H9 (cell line): ENCODE measurements around the gene PAIP1. TPM values are rescaled to one million over a fixed set of nuclear protein-coding genes. Genes with fewer than 3 reads are reported as not detected.

Experiments
- DNase-seq: peaks from one replicate; pipeline ENCODE4 v3.0.0-alpha.2; 2017
- H2AFZ ChIP-seq: one replicate; pipeline ENCODE4 v1.6.1; 2013; ENCODE audit warnings: mild to moderate bottlenecking, low read length, control low read depth, moderate library complexity
- H2AK5ac ChIP-seq: 2 replicates; pipeline ENCODE4 v1.6.1; 2013; ENCODE audit warnings: low read length, control low read depth, mixed read lengths; ENCODE audit not compliant: insufficient read length
- H2BK120ac ChIP-seq: one replicate; pipeline ENCODE4 v1.6.1; 2013; ENCODE audit warnings: low read depth, mild to moderate bottlenecking, low read length, control low read depth, inconsistent platforms; ENCODE audit not compliant: poor library complexity, severe bottlenecking
- H2BK12ac ChIP-seq: 2 replicates; pipeline ENCODE4 v1.6.1; 2013; ENCODE audit warnings: low read length, control low read depth, mixed read lengths, low read depth; ENCODE audit not compliant: insufficient read length
- H2BK15ac ChIP-seq: 2 replicates; pipeline ENCODE4 v1.6.1; 2013; ENCODE audit warnings: low read depth, low read length, control low read depth
- H2BK20ac ChIP-seq: one replicate; pipeline ENCODE4 v1.6.1; 2013; ENCODE audit warnings: low read depth, mild to moderate bottlenecking, low read length, control low read depth, inconsistent platforms; ENCODE audit not compliant: poor library complexity, severe bottlenecking
- H2BK5ac ChIP-seq: 2 replicates; pipeline ENCODE4 v1.6.1; 2013; ENCODE audit warnings: low read length, control low read depth, mixed read lengths; ENCODE audit not compliant: insufficient read length
- H3K14ac ChIP-seq: 2 replicates; pipeline ENCODE4 v1.6.1; 2013; ENCODE audit warnings: low read length, control low read depth; ENCODE audit not compliant: insufficient read depth
- H3K18ac ChIP-seq: 2 replicates; pipeline ENCODE4 v1.6.1; 2013; ENCODE audit warnings: low read depth, mild to moderate bottlenecking, mixed read lengths, low read length, control low read depth; ENCODE audit not compliant: insufficient read length
- H3K23ac ChIP-seq: 2 replicates; pipeline ENCODE4 v1.6.1; 2013; ENCODE audit warnings: low read length, control low read depth, mixed read lengths, low read depth; ENCODE audit not compliant: insufficient read length
- H3K23me2 ChIP-seq: 2 replicates; pipeline ENCODE4 v1.6.1; 2013; ENCODE audit warnings: low read depth, mild to moderate bottlenecking, mixed read lengths, low read length, control low read depth; ENCODE audit not compliant: insufficient read length, poor library complexity, severe bottlenecking
- H3K27ac ChIP-seq: 2 replicates; pipeline ENCODE4 v1.5.1; 2013; ENCODE audit warnings: low read length, control low read depth, mixed read lengths, low read depth; ENCODE audit not compliant: insufficient read length
- H3K27me3 ChIP-seq: 2 replicates; pipeline ENCODE4 v1.6.1; 2013; ENCODE audit warnings: low read length, control low read depth, inconsistent platforms; ENCODE audit not compliant: insufficient read depth
- H3K4ac ChIP-seq: 2 replicates; pipeline ENCODE4 v1.6.1; 2013; ENCODE audit warnings: low read depth, mild to moderate bottlenecking, control low read depth, inconsistent platforms, low read length, moderate library complexity
- H3K4me1 ChIP-seq: 2 replicates; pipeline ENCODE4 v1.6.1; 2013; ENCODE audit warnings: low read length, control low read depth, inconsistent platforms; ENCODE audit not compliant: insufficient read depth
- H3K4me2 ChIP-seq: 2 replicates; pipeline ENCODE4 v1.6.1; 2013; ENCODE audit warnings: low read length, control low read depth, mixed read lengths; ENCODE audit not compliant: insufficient read length, insufficient read depth
- H3K56ac ChIP-seq: 2 replicates; pipeline ENCODE4 v1.6.1; 2013; ENCODE audit warnings: low read depth, mild to moderate bottlenecking, mixed read lengths, low read length, control low read depth; ENCODE audit not compliant: insufficient read length
- H3K79me1 ChIP-seq: 2 replicates; pipeline ENCODE4 v1.6.1; 2013; ENCODE audit warnings: low read depth, mild to moderate bottlenecking, moderate library complexity, low read length, control low read depth, inconsistent platforms; ENCODE audit not compliant: insufficient read depth, poor library complexity, severe bottlenecking
- H3K79me2 ChIP-seq: 2 replicates; pipeline ENCODE4 v1.6.1; 2013; ENCODE audit warnings: low read length, control low read depth, inconsistent platforms; ENCODE audit not compliant: insufficient read depth
- H3K9ac ChIP-seq: 2 replicates; pipeline ENCODE4 v1.6.1; 2013; ENCODE audit warnings: low read length, control low read depth, mixed read lengths; ENCODE audit not compliant: insufficient read length; ENCODE audit errors: extremely low read depth
- H3K9me3 ChIP-seq: one replicate; pipeline ENCODE4 v1.6.1; 2013; ENCODE audit warnings: low read depth, low read length, inconsistent platforms; ENCODE audit not compliant: control insufficient read depth
- H3T11ph ChIP-seq: one replicate; pipeline ENCODE4 v1.6.1; 2013; ENCODE audit warnings: mild to moderate bottlenecking, low read length, control low read depth, inconsistent platforms
- H4K20me1 ChIP-seq: one replicate; pipeline ENCODE4 v1.6.1; 2013; ENCODE audit not compliant: control insufficient read depth, insufficient read length, insufficient read depth
- H4K5ac ChIP-seq: 2 replicates; pipeline ENCODE4 v1.6.1; 2013; ENCODE audit warnings: low read depth, mild to moderate bottlenecking, mixed read lengths, low read length, control low read depth; ENCODE audit not compliant: insufficient read length
- H4K8ac ChIP-seq: replicated peaks from 2 replicates; pipeline ENCODE4 v1.6.1; 2013; ENCODE audit warnings: low read length, control low read depth, mixed read lengths, low read depth; ENCODE audit not compliant: insufficient read length
- H4K91ac ChIP-seq: 2 replicates; pipeline ENCODE4 v1.6.1; 2013; ENCODE audit warnings: low read depth, mild to moderate bottlenecking, moderate library complexity, mixed read lengths, low read length, control low read depth; ENCODE audit not compliant: insufficient read length
- H3K27ac Mint-ChIP-seq, 3 experiments: 2 replicates in 2 of 3; 3 replicates in 1 of 3; pipeline ENCODE4 v1.8.0; 2020 to 2021; ENCODE audit warnings: mixed read lengths in 3 of 3, mild to moderate bottlenecking in 1 of 3, moderate library complexity in 1 of 3
- H3K27me3 Mint-ChIP-seq: 2 replicates; pipeline ENCODE4 v1.8.0; 2021; ENCODE audit warnings: low read depth, mild to moderate bottlenecking, moderate library complexity, mixed read lengths
- H3K36me3 Mint-ChIP-seq, 3 experiments: 2 replicates in 2 of 3; 3 replicates in 1 of 3; pipeline ENCODE4 v1.8.0; 2020 to 2021; ENCODE audit warnings: low read depth in 3 of 3, mixed read lengths in 3 of 3; ENCODE audit not compliant: insufficient read depth in 1 of 3
- H3K4me1 Mint-ChIP-seq, 2 experiments: 2 replicates each; pipeline ENCODE4 v1.8.0; 2020; ENCODE audit warnings: mixed read lengths in 2 of 2
- H3K4me3 Mint-ChIP-seq, 2 experiments: 2 replicates in 1 of 2; 3 replicates in 1 of 2; pipeline ENCODE4 v1.8.0; 2020 to 2021; ENCODE audit warnings: mild to moderate bottlenecking in 2 of 2, mixed read lengths in 2 of 2, moderate library complexity in 1 of 2
- H3K9me3 Mint-ChIP-seq, 2 experiments: 2 replicates in 1 of 2; 3 replicates in 1 of 2; pipeline ENCODE4 v1.8.0; 2020; ENCODE audit warnings: mild to moderate bottlenecking in 2 of 2, mixed read lengths in 2 of 2, moderate library complexity in 1 of 2
- CTCF ChIP-seq: fragments of 200-600 bp; sonication (generic); conservative IDR thresholded peaks from 3 replicates; pipeline ENCODE4 v1.8.0; 2021; ENCODE audit warnings: antibody characterized with exemption, mild to moderate bottlenecking
- WGBS: extraction: QIAGEN DNeasy Blood & Tissue Kit; methylation state at CpG from one replicate; pipeline ENCODE4 v1.1.7; 2013; ENCODE audit warnings: missing lambda C conversion rate, low lambda C conversion rate, mixed read lengths; ENCODE audit not compliant: insufficient read length; ENCODE audit errors: extremely low coverage; 5-methylcytosine and 5-hydroxymethylcytosine counted together
- total RNA-seq: library from RNA; stranded (reverse); gene quantifications from 2 replicates; pipeline ENCODE4 v1.2.1, GENCODE V29; 2021

The PAIP1 gene
- total RNA-seq, 1 experiment from 2014 or later = 92.9 TPM

- H3K79me2 ChIP-seq = 0 out of 2 replicates have a peak, but pooled peaks cover 2% of the 10 kb centered on the region
- peaks cover 2% of the 10 kb centered on the region; the same call in 1 of the 2 replicates for H3K4me1 ChIP-seq
- H3K36me3 Mint-ChIP-seq = peaks cover 12 to 27% (median 13%) of the 10 kb centered on the region in 3 experiments
- H3K18ac ChIP-seq = no peak overlapping the region
- H3K4me2 ChIP-seq = no peak overlapping the region
- H2BK12ac ChIP-seq = no peak overlapping the region
- H3K23me2 ChIP-seq = no peaks in the 10 kb centered on the region
- H2BK120ac ChIP-seq = no peak overlapping the region
- no peak overlapping the region for H3K4ac ChIP-seq
- no peaks in the 10 kb centered on the region for H3K27me3 ChIP-seq
- no peak overlapping the region for H3K14ac ChIP-seq
- peaks cover 4% of the 10 kb centered on the region for H3K9me3 ChIP-seq
- H3K9me3 Mint-ChIP-seq = peaks cover 15 to 16% of the 10 kb centered on the region in 2 experiments
- H3K4me1 Mint-ChIP-seq = peaks cover 12% of the 10 kb centered on the region in 2 experiments
- H2BK5ac ChIP-seq = no peak overlapping the region
- no peak overlapping the region for H3K9ac ChIP-seq
- no peak overlapping the region for H3K27ac ChIP-seq
- no peak overlapping the region for H3K4me3 Mint-ChIP-seq
- WGBS = no CpG with 5 or more reads among the region's 1 CpG
- H3K27me3 Mint-ChIP-seq = no peaks in the 10 kb centered on the region
- no peak overlapping the region for H4K8ac ChIP-seq
- H2BK20ac ChIP-seq = no peak overlapping the region
- H3K56ac ChIP-seq = no peak overlapping the region
- H2BK15ac ChIP-seq = no peak overlapping the region
- no peak overlapping the region for H2AFZ ChIP-seq
- H3K27ac Mint-ChIP-seq = no peak overlapping the region
- DNase-seq = no peak
- TF ChIP-seq CTCF = no peak
- no peaks in the 10 kb centered on the region for H3K79me1 ChIP-seq
- H4K5ac ChIP-seq = no peak overlapping the region
- no peak overlapping the region for H3K23ac ChIP-seq
- H2AK5ac ChIP-seq = no peak overlapping the region
- no peak overlapping the region for H3T11ph ChIP-seq
- no peaks in the 10 kb centered on the region for H4K20me1 ChIP-seq
- no peak overlapping the region for H4K91ac ChIP-seq
Observed at GRCh38 chr5:43589310-43589709, 32.4 kb upstream of the PAIP1 start.
